NK-92 treated with Interleukin-12 subunit alpha and Interleukin-12 subunit beta, amount 100 ng/mL, for 24 hours (cell line): ENCODE measurements around the gene CHN2.

Experiments used
- DNase-seq: peaks from one replicate; lab custom pipeline; 2025; lab: John Stamatoyannopoulos, UW

The CHN2 gene

GRCh38 chr7:29310625-29311024, 116.0 kb downstream of the CHN2 start:
- DNase-seq = no peak

- DNase-seq = no peak
Measured at GRCh38 chr7:29311314-29311713, 116.7 kb downstream of the CHN2 start.

- DNase-seq = no peak
Measured at GRCh38 chr7:29314148-29314547, 119.6 kb downstream of the CHN2 start.

- no peak for DNase-seq
Measured at GRCh38 chr7:29315122-29315891, 120.7 kb downstream of the CHN2 start.

- no peak for DNase-seq
Measured at GRCh38 chr7:29315892-29316270, 121.3 kb downstream of the CHN2 start.

GRCh38 chr7:29316926-29317325, 122.4 kb downstream of the CHN2 start:
- DNase-seq = no peak

- no peak for DNase-seq
Measured at GRCh38 chr7:29318853-29319718, 124.5 kb downstream of the CHN2 start.

GRCh38 chr7:29319719-29320521, 125.3 kb downstream of the CHN2 start:
- DNase-seq = no peak

GRCh38 chr7:29320577-29320976, 126.0 kb downstream of the CHN2 start:
- no peak for DNase-seq

GRCh38 chr7:29322023-29322712, 127.6 kb downstream of the CHN2 start:
- no peak for DNase-seq

- no peak for DNase-seq
Measured at GRCh38 chr7:29325476-29325875, 130.9 kb downstream of the CHN2 start.

GRCh38 chr7:29326864-29327263, 132.3 kb downstream of the CHN2 start:
- no peak for DNase-seq

GRCh38 chr7:29327455-29327854, 132.9 kb downstream of the CHN2 start:
- DNase-seq = no peak

- no peak for DNase-seq
Measured at GRCh38 chr7:29328045-29328444, 133.5 kb downstream of the CHN2 start.

GRCh38 chr7:29328811-29329210, 134.2 kb downstream of the CHN2 start:
- no peak for DNase-seq

- no peak for DNase-seq
Measured at GRCh38 chr7:29329686-29330085, 135.1 kb downstream of the CHN2 start.

- no peak for DNase-seq
Measured at GRCh38 chr7:29330136-29330535, 135.6 kb downstream of the CHN2 start.

GRCh38 chr7:29331163-29331562, 136.6 kb downstream of the CHN2 start:
- no peak for DNase-seq

GRCh38 chr7:29332042-29332811, 137.7 kb downstream of the CHN2 start:
- no peak for DNase-seq

GRCh38 chr7:29332875-29333855, 138.6 kb downstream of the CHN2 start:
- DNase-seq = no peak
